Sigmoid colon (tissue), 7 donors: ENCODE results near the gene CHCT1. TPM values are rescaled to one million over a fixed set of nuclear protein-coding genes. Genes with fewer than 3 reads are reported as not detected.
"Not testable (repeated sequence)": the region's sequence is repeated elsewhere in the genome, so short reads cannot be mapped to it uniquely, and the experiment has no call there.

ENCODE experiments used
- DNase-seq: peaks from one replicate; pipeline ENCODE4 v3.0.0-alpha.2; 2019
- H3K27ac ChIP-seq, 4 donors: fragments of 200-600 bp; sonication (generic); one replicate each; pipeline ENCODE4 v1.5.1; 2016 to 2019; ENCODE audit warnings: mild to moderate bottlenecking in 1 of 4
- H3K27me3 ChIP-seq, 3 donors: fragments of 200-600 bp; sonication (generic); one replicate each; pipeline ENCODE4 v1.5.1; 2019; ENCODE audit warnings: mild to moderate bottlenecking in 1 of 3
- H3K36me3 ChIP-seq, 4 donors: fragments of 200-600 bp; sonication (generic); one replicate each; pipeline ENCODE4 v1.5.1; 2016 to 2019
- H3K4me1 ChIP-seq, 4 donors: fragments of 200-600 bp; sonication (generic); one replicate each; pipeline ENCODE4 v1.5.1; 2017 to 2019
- H3K4me3 ChIP-seq, 4 donors: fragments of 200-600 bp; sonication (generic); one replicate each; pipeline ENCODE4 v1.5.1; 2017 to 2019; ENCODE audit warnings: mild to moderate bottlenecking in 2 of 4, moderate library complexity in 1 of 4
- H3K9me3 ChIP-seq, 4 donors: fragments of 200-600 bp in 3 of 4; sonication (generic) in 3 of 4; one replicate each; pipeline versions ENCODE4 v1.5.1 to v1.6.1; 2013 to 2019
- EP300 ChIP-seq, 4 donors: sonication (generic); formaldehyde crosslinking; IDR thresholded peaks; one replicate each; pipeline ENCODE4 v1.6.1; 2017; ENCODE audit warnings: antibody characterized with exemption in 4 of 4
- POLR2A ChIP-seq, 2 donors: fragments of 450-650 bp; IDR thresholded peaks; one replicate each; pipeline ENCODE4 v1.6.1; 2016; ENCODE audit warnings: antibody characterized with exemption in 2 of 2, mild to moderate bottlenecking in 2 of 2, moderate library complexity in 2 of 2
- POLR2AphosphoS5 ChIP-seq, 4 donors: sonication (generic); formaldehyde crosslinking; IDR thresholded peaks; one replicate each; pipeline ENCODE4 v1.6.1; 2017; ENCODE audit warnings: antibody characterized with exemption in 4 of 4
- WGBS, 2 donors: extraction: QIAGEN DNeasy Blood & Tissue Kit; methylation state at CpG; one replicate each; pipeline ENCODE4 v1.1.7; 2013; 5-methylcytosine and 5-hydroxymethylcytosine counted together
- intact Hi-C: fragments of 100-400 bp; cut with DNase I; formaldehyde crosslinking; loops from one replicate; pipeline ENCODE4 v1.15.1; 2023
- polyA plus RNA-seq, 3 donors: library from polyadenylated mRNA; stranded (reverse); fragments of 200-250 nt; gene quantifications; one replicate each; pipeline ENCODE4 v1.2.3, GENCODE V29; 2013
- total RNA-seq, 4 donors: library from RNA; depleted of rRNA; stranded (reverse); fragments of >200 nt; gene quantifications; one replicate each; pipeline ENCODE4 v1.1.0, GENCODE V29; 2016
- TF ChIP-seq, protein P1 (sequence below), 4 experiments: fragments of 450-650 bp in 3 of 4; fragments of 200-600 bp in 1 of 4; IDR thresholded peaks; one replicate each; pipeline ENCODE4 v1.5.1; 2016 to 2019; ENCODE audit warnings: antibody characterized with exemption in 4 of 4, mild to moderate bottlenecking in 3 of 4, moderate library complexity in 2 of 4
- donor health status: healthy with polysubstance abuse.
- donor health status: Bipolar disorder and iron deficiency.
- donor health status: healthy.

CHCT1 gene
- total and polyA plus RNA-seq, 7 donors, result not detected

DNA sequence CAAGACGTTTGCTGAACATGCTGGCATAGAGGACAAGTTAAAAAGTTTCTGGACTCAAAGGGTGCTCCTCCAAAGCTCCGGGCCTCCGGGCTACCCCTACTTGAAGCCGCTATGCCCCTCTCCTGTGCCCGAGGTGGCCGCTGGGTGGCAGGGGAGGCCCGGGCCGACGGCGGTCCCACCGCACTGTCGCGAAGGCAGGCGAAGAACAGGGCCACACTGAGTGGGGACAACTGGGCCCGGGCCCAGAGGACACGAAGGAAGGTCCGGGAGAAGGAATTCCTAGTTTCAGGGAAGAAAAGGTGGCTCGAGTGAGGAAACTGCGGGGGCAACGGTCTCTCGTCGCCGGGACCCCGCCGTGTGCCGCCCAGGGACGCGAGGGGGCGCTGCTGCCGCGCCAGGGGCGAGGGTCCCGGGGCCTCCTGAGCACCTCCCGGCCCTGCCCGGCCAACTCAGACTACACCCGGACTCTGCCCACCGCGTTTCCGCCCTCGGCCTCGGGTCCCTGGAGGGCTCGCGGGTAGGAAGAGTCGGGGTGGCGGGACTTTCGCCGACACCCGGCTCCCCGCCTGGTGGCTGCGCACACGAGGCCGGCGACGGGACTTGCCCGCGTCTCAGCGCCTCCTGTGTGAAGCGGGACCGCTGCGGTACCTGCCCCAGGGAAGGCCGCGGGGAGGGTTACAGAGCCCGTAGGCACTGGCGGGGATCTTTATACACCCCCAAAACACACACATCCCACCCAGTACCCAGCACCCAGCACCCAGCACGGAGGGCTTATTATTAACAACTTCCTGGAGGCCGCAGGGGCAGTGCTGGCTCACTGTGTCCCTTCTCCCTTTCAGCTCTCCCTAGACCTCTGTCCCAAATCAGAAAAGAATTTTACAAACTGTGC is 772 bp upstream of the CHCT1 start:
- peak; percentile 81 for DNase-seq
- Histone ChIP-seq H3K4me3 (peak overlapping the region; percentile 38 to 55 (median 47)), H3K27ac (peak overlapping the region in 2 of 4 donors; percentile 1 to 57), H3K36me3 (no peaks in the 10 kb centered on the region), H3K9me3 (no peaks in the 10 kb centered on the region), H3K27me3 (no peaks in the 10 kb centered on the region), H3K4me1 (peaks cover 0 to 15% (median 8%) of the 10 kb centered on the region in 4 donors)
- no peak for TF ChIP-seq POLR2AphosphoS5 (IDR thresholded peaks at IDR 0.05)
- TF ChIP-seq, protein P1, sequence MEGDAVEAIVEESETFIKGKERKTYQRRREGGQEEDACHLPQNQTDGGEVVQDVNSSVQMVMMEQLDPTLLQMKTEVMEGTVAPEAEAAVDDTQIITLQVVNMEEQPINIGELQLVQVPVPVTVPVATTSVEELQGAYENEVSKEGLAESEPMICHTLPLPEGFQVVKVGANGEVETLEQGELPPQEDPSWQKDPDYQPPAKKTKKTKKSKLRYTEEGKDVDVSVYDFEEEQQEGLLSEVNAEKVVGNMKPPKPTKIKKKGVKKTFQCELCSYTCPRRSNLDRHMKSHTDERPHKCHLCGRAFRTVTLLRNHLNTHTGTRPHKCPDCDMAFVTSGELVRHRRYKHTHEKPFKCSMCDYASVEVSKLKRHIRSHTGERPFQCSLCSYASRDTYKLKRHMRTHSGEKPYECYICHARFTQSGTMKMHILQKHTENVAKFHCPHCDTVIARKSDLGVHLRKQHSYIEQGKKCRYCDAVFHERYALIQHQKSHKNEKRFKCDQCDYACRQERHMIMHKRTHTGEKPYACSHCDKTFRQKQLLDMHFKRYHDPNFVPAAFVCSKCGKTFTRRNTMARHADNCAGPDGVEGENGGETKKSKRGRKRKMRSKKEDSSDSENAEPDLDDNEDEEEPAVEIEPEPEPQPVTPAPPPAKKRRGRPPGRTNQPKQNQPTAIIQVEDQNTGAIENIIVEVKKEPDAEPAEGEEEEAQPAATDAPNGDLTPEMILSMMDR (IDR thresholded peaks at IDR 0.05), result peak; percentile 82 to 98 (median 90)
- intact Hi-C loops, result no loop called here
- 2 to 3% methylated on average over 66 of the region's 66 CpGs for WGBS, 2 donors

DNA sequence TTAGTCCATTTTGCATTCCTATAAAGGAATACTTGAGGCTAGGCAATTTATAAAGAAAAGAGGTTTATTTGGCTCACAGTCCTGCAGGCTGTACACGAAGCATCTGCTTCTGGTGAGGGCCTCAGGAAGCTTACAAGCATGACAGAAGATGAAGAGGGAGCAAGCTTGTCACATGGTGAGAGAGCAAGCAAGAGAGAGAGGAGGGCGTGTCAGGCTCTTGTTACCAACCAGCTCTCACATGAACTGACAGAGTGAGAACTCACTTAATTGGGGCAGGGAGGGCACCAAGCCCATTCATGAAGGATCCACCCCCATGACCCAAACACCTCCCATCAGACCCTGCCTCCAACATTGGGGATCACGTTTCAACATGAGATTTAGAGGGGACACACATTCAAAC is 1.6 kb downstream of the CHCT1 start:
- H3K27ac ChIP-seq, result no peak overlapping the region
- H3K36me3 ChIP-seq, result no peaks in the 10 kb centered on the region
- H3K4me1 ChIP-seq, result peaks cover 0 to 15% (median 8%) of the 10 kb centered on the region in 4 donors
- intact Hi-C loops, result no loop called here
- no peak overlapping the region for H3K4me3 ChIP-seq
- H3K9me3 ChIP-seq, result no peaks in the 10 kb centered on the region
- no peak for TF ChIP-seq EP300 (IDR thresholded peaks at IDR 0.05)
- TF ChIP-seq POLR2AphosphoS5 (IDR thresholded peaks at IDR 0.05), result no peak
- TF ChIP-seq, protein P1 (IDR thresholded peaks at IDR 0.05), result no peak
- DNase-seq, result no peak
- no peaks in the 10 kb centered on the region for H3K27me3 ChIP-seq
- WGBS, 2 donors, result 76 to 84% methylated on average over 3 of the region's 3 CpGs

DNA sequence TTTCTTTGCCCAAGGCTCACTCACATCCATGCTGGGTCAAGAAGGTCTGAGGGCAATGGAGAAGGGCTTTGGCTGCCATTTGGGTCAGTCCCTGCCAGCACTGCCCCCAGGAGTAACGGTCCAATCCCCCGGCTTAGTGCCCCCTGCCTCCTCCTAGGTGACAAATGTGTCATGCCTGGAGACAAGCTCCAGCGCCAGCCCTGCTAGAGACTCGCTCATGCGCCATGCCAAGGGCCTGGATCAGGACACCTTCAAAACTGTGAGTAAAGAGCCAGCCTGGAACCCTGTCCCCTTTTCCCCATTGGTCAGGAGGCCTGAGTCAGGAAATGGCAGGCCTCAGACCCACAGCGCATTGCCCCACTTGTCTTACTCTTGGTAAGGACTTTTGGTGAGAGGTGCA is 3.3 kb downstream of the CHCT1 start:
- Histone ChIP-seq H3K27ac (no peak overlapping the region), H3K4me1 (peaks cover 0 to 15% (median 8%) of the 10 kb centered on the region in 4 donors), H3K27me3 (no peaks in the 10 kb centered on the region), H3K4me3 (no peak overlapping the region), H3K9me3 (no peaks in the 10 kb centered on the region), H3K36me3 (no peaks in the 10 kb centered on the region)
- intact Hi-C loops, result no loop called here
- DNase-seq, result no peak
- 91 to 94% methylated on average over 6 of the region's 6 CpGs for WGBS, 2 donors
- TF ChIP-seq, protein P1 (IDR thresholded peaks at IDR 0.05), result no peak
- TF ChIP-seq POLR2A (IDR thresholded peaks at IDR 0.05) (no peak), POLR2AphosphoS5 (IDR thresholded peaks at IDR 0.05) (no peak), EP300 (IDR thresholded peaks at IDR 0.05) (no peak)

DNA sequence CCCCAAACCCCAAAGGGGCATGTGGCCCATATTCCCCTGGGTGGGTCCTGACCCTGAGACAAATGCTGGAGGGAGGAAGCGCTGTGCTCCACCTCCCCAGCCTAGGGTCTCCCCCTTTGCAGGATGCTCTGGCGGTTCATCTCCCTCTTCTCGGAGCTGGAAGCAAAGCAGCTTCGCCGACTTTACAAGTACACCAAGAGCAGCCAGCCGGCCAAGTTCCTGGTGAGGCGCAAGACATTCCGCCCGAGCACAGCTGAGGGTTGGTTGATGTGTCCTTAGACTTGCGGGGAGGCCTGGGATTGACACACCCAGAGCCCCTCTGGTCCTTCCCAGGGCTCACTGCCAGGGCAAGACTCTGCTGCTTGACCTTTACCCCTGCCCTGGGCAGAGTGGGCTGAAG is 4.3 kb downstream of the CHCT1 start:
- no peak for DNase-seq
- Histone ChIP-seq H3K4me1 (peaks cover 0 to 6% (median 5%) of the 10 kb centered on the region in 4 donors), H3K27ac (no peak overlapping the region), H3K4me3 (no peak overlapping the region), H3K27me3 (no peaks in the 10 kb centered on the region), H3K36me3 (no peaks in the 10 kb centered on the region), H3K9me3 (no peaks in the 10 kb centered on the region)
- TF ChIP-seq EP300 (IDR thresholded peaks at IDR 0.05), result no peak
- TF ChIP-seq, protein P1 (IDR thresholded peaks at IDR 0.05), result no peak
- no peak for TF ChIP-seq POLR2A (IDR thresholded peaks at IDR 0.05)
- TF ChIP-seq POLR2AphosphoS5 (IDR thresholded peaks at IDR 0.05), result no peak
- intact Hi-C loops, result no loop called here
- 85 to 95% methylated on average over 10 of the region's 10 CpGs for WGBS, 2 donors

DNA sequence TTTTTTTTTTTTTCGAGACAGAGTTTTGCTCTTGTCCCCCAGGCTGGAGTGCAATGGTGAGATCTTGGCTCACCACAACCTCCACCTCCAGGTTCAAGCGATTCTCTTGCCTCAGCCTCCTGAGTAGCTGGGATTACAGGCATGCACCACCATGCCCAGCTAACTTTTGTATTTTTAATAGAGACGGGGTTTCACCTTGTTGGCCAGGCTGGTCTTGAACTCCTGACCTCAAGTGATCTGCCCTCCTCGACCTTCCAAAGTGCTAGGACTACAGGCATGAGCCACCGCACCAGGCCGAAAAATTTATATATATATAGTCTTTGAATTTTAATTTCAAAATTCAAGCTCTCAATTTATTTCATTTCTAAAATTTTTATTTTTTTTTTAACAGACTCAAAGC is 6.2 kb downstream of the CHCT1 start:
- H3K9me3 ChIP-seq, DNase-seq, H3K4me1 ChIP-seq, intact Hi-C loops, H3K36me3 ChIP-seq, H3K27ac ChIP-seq, H3K4me3 ChIP-seq, H3K27me3 ChIP-seq: not testable (repeated sequence)
- WGBS, 2 donors, result 82 to 85% methylated on average over 6 of the region's 6 CpGs

DNA sequence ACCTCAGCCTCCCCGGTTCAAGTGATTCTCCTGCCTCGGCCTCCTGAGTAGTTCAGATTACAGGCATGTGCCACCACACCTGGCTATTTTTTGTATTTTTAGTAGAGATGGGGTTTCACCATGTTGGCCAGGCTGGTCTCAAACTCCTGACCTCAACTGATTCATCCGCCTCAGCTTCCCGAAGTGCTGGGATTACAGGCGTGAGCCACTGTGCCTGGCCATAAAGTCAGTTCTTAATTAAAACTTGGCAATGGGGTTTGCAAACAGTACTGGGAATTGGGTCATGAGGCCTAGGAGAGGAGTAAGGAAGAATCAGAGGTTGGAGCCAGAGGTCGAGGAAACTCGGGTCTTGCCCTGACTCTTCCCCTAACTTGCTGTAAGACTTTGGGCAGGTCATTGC is 8.3 kb downstream of the CHCT1 start:
- H3K27ac ChIP-seq, H3K36me3 ChIP-seq, H3K4me3 ChIP-seq, H3K4me1 ChIP-seq, DNase-seq, H3K9me3 ChIP-seq, H3K27me3 ChIP-seq: not testable (repeated sequence)
- 87 to 90% methylated on average over 7 of the region's 7 CpGs for WGBS, 2 donors
- intact Hi-C loops, result loop anchor here (10.0 kb wide), 2 partner anchors 214 to 296 kb away; no protein-coding TSS in a partner anchor

DNA sequence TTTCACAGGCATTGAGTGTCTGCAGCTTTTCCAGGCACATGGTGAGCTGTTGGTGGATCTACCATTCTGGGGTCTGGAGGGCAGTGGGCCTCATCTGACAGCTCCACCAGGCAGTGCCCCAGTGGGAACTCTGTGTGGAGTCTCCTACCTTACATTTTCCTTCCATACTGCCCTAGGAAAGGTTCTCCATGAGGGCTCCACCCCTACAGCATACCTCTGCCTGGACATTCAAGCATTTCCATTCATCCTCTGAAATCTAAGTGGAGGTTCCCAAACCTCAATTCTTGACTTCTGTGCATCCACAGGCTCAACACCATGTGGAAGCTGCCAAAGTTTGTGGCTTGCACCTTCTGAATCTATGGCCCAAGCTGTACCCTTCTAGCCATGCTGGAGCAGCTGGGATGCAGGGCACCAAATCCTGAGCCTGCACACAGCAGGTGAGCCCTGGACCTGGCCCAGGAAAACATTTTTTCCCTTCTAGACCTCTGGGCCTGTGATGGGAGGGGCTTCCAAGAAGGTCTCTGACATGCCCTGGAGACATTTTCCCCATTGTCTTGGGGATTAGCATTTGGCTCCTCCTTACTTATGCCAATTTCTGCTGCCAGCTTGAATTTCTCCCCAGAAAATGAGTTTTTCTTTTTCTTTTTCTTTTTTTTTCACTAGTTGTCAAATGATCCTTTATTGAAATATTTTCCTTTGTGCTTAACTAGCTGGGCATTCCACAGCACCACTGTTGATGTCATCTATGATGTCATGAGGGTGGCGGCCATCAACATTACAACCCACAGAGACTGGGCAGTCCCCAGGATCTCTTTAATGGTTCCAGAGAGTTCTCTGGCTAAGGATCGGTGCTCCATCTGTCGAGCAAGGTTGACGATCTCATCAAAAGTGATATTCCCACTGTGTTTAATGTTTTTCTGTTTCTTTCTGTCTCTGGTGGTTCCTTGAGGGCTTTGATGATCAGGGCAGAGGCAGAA is 11.0 kb downstream of the CHCT1 start:
- H3K4me3 ChIP-seq, H3K27me3 ChIP-seq, DNase-seq, H3K27ac ChIP-seq, H3K9me3 ChIP-seq, H3K36me3 ChIP-seq, H3K4me1 ChIP-seq: not testable (repeated sequence)
- intact Hi-C loops, result loop anchor here (10.0 kb wide), 2 partner anchors 211 to 299 kb away; no protein-coding TSS in a partner anchor
- WGBS, 2 donors, result 93 to 98% methylated on average over 4 of the region's 4 CpGs
